ENCODE results near the gene UBXN2A.
"Not testable (repeated sequence)": the region's sequence is repeated elsewhere in the genome, so short reads cannot be mapped to it uniquely, and the experiment has no call there.

Gene UBXN2A

GRCh38 chr2:23988371-23988770, 48.1 kb downstream of the UBXN2A start:
- H3K4me3 Mint-ChIP-seq = no peak overlapping the region
- H3K4me1 Mint-ChIP-seq = no peaks in the 10 kb centered on the region
- no peaks in the 10 kb centered on the region for H3K9me3 Mint-ChIP-seq
- H3K27ac Mint-ChIP-seq = no peak overlapping the region
- no peak for DNase-seq
- H3K27me3 Mint-ChIP-seq = no peaks in the 10 kb centered on the region
- peak; percentile 55 for ATAC-seq

GRCh38 chr2:23992931-23993330, 52.7 kb downstream of the UBXN2A start:
- no peak for DNase-seq
- no peak for ATAC-seq
- H3K27ac Mint-ChIP-seq = no peak overlapping the region
- H3K27me3 Mint-ChIP-seq = no peaks in the 10 kb centered on the region
- no peaks in the 10 kb centered on the region for H3K9me3 Mint-ChIP-seq
- no peaks in the 10 kb centered on the region for H3K4me1 Mint-ChIP-seq
- no peak overlapping the region for H3K4me3 Mint-ChIP-seq

DNA sequence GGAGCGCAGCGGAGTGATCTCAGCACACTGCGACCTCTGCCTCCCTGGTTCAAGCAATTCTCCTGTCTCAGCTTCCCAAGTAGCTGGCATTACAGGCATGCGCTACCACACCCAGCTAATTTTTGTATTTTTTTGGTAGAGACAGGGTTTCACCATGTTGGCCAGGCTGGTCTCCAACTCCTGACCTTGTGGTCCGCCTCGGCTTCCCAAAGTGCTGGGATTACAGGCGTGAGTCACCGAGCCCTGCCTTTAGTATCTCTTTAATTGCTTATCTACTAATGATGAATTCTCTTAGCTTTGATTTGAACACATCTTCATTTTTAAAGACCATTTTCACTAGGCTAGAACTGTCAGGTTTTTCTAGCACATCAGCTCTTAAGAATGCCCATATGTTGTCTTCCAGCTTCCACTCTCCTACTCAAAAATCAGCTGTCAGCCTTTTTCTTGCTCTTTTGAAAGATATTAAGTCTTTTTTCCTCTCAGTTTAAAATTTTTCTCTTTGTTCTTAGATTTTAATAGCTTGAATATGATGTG, 53.5 kb downstream of the UBXN2A start:
- DNase-seq = no peak
- H3K27me3 Mint-ChIP-seq = no peaks in the 10 kb centered on the region
- no peaks in the 10 kb centered on the region for H3K9me3 Mint-ChIP-seq
- no peak for ATAC-seq
- H3K4me3 Mint-ChIP-seq = no peak overlapping the region
- H3K4me1 Mint-ChIP-seq = no peaks in the 10 kb centered on the region
- no peak overlapping the region for H3K27ac Mint-ChIP-seq

GRCh38 chr2:23994567-23994966, 54.3 kb downstream of the UBXN2A start:
- H3K9me3 Mint-ChIP-seq = no peaks in the 10 kb centered on the region
- no peak overlapping the region for H3K4me3 Mint-ChIP-seq
- DNase-seq = no peak
- H3K27me3 Mint-ChIP-seq = no peaks in the 10 kb centered on the region
- H3K4me1 Mint-ChIP-seq = no peaks in the 10 kb centered on the region
- H3K27ac Mint-ChIP-seq = no peak overlapping the region
- ATAC-seq = no peak

- ATAC-seq (no peak), DNase-seq (no peak)
- Mint-ChIP-seq H3K27me3 (peaks cover 46% of the 10 kb centered on the region), H3K4me1 (peaks cover 6% of the 10 kb centered on the region), H3K9me3 (no peaks in the 10 kb centered on the region), H3K4me3 (no peak overlapping the region), H3K27ac (no peak overlapping the region)
Measured at GRCh38 chr2:24007693-24008092, 67.4 kb downstream of the UBXN2A start.

DNA sequence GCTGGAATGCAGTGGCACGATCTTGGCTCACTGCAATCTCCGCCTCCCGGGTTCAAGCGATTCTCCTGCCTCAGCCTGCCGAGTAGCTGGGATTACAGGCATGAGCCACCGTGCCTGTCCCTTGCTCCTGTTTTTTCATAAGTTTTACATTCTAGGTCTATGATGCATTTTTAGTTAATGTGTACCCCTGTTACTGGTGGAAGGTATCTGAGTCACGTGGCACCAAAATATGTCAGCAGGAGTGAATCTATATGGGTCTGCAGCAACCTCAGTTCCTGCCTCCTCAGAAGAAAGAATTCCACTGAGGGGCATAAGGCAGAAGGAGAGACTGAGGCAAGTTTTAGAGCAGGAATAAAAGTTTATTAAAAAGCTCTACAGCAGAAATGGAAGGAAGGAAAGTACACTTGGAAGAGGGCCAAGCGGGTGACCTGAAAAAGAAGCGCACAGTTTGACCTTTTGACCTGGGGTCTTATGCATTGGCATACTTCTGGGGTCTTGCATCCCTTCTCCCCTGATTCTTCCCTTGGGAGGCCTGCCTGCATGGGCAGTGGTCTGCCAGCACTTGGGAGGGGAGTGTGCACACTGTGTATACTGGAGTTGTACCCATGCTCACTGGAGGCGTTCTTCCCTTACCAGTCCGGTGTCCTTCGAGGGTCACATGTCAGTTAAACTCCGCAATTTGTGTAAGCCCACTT, 68.6 kb downstream of the UBXN2A start:
- DNase-seq = no peak
- Mint-ChIP-seq H3K27ac (no peak overlapping the region), H3K9me3 (no peaks in the 10 kb centered on the region), H3K4me3 (peak overlapping the region in 1 of 2 donors; percentile 8), H3K4me1 (peaks cover 6% of the 10 kb centered on the region), H3K27me3 (peaks cover 54% of the 10 kb centered on the region)
- no peak for ATAC-seq

DNA sequence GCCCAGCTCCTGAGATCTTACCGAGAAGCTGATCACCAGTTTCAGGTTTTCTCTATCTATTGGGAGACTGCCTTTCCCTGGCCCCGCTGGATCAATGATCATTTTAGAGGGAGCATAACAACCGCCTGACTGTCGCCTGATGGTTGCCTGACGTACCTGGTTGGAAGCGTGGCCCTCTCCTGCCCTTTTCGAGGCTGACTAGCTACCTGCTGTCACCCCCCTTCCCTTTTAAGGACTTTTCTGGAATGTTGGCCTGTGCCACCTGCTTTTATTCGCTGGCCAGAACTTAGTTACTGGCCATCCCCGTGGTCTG, 69.1 kb downstream of the UBXN2A start:
- Mint-ChIP-seq H3K4me1 (peaks cover 6% of the 10 kb centered on the region), H3K27me3 (peaks cover 54% of the 10 kb centered on the region), H3K4me3 (peak overlapping the region in 1 of 2 donors; percentile 8), H3K9me3 (no peaks in the 10 kb centered on the region), H3K27ac (no peak overlapping the region)
- DNase-seq (no peak), ATAC-seq (no peak)

- Mint-ChIP-seq H3K4me1 (peaks cover 6% of the 10 kb centered on the region), H3K4me3 (peak within 1 kb of the TSS; percentile 19 to 46), H3K27me3 (peaks cover 54% of the 10 kb centered on the region), H3K27ac (no peak within 1 kb of the TSS), H3K9me3 (no peaks in the 10 kb centered on the region)
- ATAC-seq = peak; percentile 61
- DNase-seq = no peak
Measured at GRCh38 chr2:24009680-24010476, 69.6 kb downstream of the UBXN2A start, which contains the start of gene MFSD2B. MFSD2B (plus strand) TSS chr2:24010085; CDS start chr2:24010097, 12 bp downstream.

DNA sequence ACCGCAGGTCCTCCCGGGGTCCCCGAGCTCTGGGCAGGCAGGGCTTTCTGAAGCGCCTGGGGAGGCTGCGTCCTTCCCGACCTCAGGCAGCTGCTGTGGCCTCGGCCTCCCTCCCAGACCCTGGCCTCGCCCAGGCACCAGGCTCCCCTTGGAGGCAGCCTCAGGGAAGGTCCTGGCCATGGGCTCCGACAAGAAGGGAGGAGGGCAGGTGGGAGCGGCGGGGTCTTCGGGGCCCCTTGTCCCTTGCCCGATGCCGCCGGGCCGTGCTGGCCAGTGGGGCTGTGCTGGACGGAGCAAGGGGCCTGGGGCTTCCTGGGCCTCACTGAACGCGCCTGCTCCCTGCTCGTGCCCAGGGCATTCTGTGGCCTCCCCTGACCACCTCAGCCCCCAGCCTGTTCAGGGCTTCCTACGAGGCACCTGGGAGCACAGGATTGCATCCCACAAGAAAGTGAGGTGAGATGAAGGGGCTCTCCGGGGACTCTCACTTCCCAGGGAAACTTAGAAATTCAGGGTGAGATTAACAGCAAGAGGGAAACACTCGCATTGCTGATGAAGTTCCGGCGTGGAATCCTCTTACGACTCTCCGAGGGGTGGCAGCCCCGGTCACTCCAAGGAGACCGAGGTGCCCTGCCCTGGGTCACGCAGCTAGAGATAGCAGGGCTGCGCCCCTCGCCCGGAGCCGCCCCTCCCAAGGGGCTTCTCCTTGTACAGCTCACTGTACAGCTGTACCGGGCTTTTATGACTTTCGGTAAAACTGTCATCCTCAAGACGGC, 70.4 kb downstream of the UBXN2A start:
- peaks cover 6% of the 10 kb centered on the region for H3K4me1 Mint-ChIP-seq
- H3K27me3 Mint-ChIP-seq = peaks cover 54% of the 10 kb centered on the region
- peak overlapping the region in 1 of 2 donors; percentile 24 for H3K4me3 Mint-ChIP-seq
- H3K27ac Mint-ChIP-seq = no peak overlapping the region
- peak; percentile 40 for ATAC-seq
- H3K9me3 Mint-ChIP-seq = no peaks in the 10 kb centered on the region
- no peak for DNase-seq

- no peak for DNase-seq
Measured at GRCh38 chr2:24011250-24012104, 71.2 kb downstream of the UBXN2A start.

GRCh38 chr2:24012521-24013188, 72.4 kb downstream of the UBXN2A start:
- H3K27me3 Mint-ChIP-seq = peaks cover 54% of the 10 kb centered on the region
- DNase-seq (no peak), ATAC-seq (no peak)
- no peaks in the 10 kb centered on the region for H3K9me3 Mint-ChIP-seq
- H3K4me3 Mint-ChIP-seq = no peak overlapping the region
- peaks cover 6% of the 10 kb centered on the region for H3K4me1 Mint-ChIP-seq
- H3K27ac Mint-ChIP-seq = no peak overlapping the region

More at GRCh38 chr2:24011250-24012104, 71.2 kb downstream of the UBXN2A start:
- ATAC-seq = no peak
- H3K4me1 Mint-ChIP-seq = peaks cover 6% of the 10 kb centered on the region
- H3K9me3 Mint-ChIP-seq = no peaks in the 10 kb centered on the region
- H3K4me3 Mint-ChIP-seq = no peak overlapping the region
- no peak overlapping the region for H3K27ac Mint-ChIP-seq
- peaks cover 54% of the 10 kb centered on the region for H3K27me3 Mint-ChIP-seq

DNA sequence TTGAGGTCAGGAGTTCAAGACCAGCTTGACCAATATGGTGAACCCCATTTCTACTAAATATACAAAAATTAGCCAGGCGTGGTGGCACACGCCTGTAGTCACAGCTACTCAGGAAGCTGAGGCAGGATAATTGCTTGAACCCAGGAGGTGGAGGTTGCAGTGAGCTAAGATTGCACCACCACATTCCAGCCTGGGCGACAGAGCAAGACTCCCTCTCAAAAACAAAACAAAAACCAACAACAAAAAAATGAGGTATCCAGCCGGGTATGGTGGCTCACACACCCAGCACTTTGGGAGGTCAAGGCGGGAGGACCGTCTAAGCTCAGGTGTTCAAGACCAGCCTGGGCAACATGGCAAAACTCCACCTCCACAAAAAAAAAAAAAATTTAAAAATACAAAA, 74.6 kb downstream of the UBXN2A start:
- not testable (repeated sequence) for ATAC-seq, H3K9me3 Mint-ChIP-seq, H3K27ac Mint-ChIP-seq, H3K4me3 Mint-ChIP-seq, H3K4me1 Mint-ChIP-seq, DNase-seq
- peaks cover 36% of the 10 kb centered on the region for H3K27me3 Mint-ChIP-seq

GRCh38 chr2:24015562-24016375, 75.5 kb downstream of the UBXN2A start:
- Mint-ChIP-seq H3K9me3 (no peaks in the 10 kb centered on the region), H3K27ac (no peak overlapping the region), H3K4me3 (no peak overlapping the region), H3K27me3 (peaks cover 27% of the 10 kb centered on the region), H3K4me1 (peaks cover 4% of the 10 kb centered on the region)
- ATAC-seq (no peak), DNase-seq (no peak)

- H3K27ac Mint-ChIP-seq = no peak overlapping the region
- H3K27me3 Mint-ChIP-seq = peaks cover 21% of the 10 kb centered on the region
- no peak for DNase-seq
- no peak overlapping the region for H3K4me3 Mint-ChIP-seq
- no peaks in the 10 kb centered on the region for H3K4me1 Mint-ChIP-seq
- ATAC-seq = peak; percentile 3
- H3K9me3 Mint-ChIP-seq = no peaks in the 10 kb centered on the region
Measured at GRCh38 chr2:24016376-24016761, 76.1 kb downstream of the UBXN2A start.

Measured in stimulated activated naive CD8-positive, alpha-beta T cell treated with anti-CD3 and anti-CD28 coated beads, Interleukin-15, amount 100 ng/mL, for 72 hours (primary cell).